ENCODE results near the gene RNPEPL1. TPM values are rescaled to one million over a fixed set of nuclear protein-coding genes. Genes with fewer than 3 reads are reported as not detected.

The RNPEPL1 gene
- total RNA-seq, 1 donor from 2014 or later = 40.5 TPM

GRCh38 chr2:240573516-240574385, 5.5 kb downstream of the RNPEPL1 start:
- TF ChIP-seq CTCF (conservative IDR thresholded peaks at IDR 0.05) = no peak
- H3K36me3 Mint-ChIP-seq = no peaks in the 10 kb centered on the region
- DNase-seq (ENCODE audit: extremely low spot score, unreplicated experiment) = no peak
- H3K27me3 Mint-ChIP-seq = no peaks in the 10 kb centered on the region
- H3K4me1 Mint-ChIP-seq (ENCODE audit: unreplicated experiment) = peaks cover 3% of the 10 kb centered on the region
- no peak overlapping the region for H3K4me3 Mint-ChIP-seq
- H3K9me3 Mint-ChIP-seq = no peaks in the 10 kb centered on the region
- H3K27ac Mint-ChIP-seq = no peak overlapping the region

GRCh38 chr2:240574386-240575100, 6.3 kb downstream of the RNPEPL1 start:
- no peak for DNase-seq (ENCODE audit: extremely low spot score, unreplicated experiment)
- H3K4me1 Mint-ChIP-seq (ENCODE audit: unreplicated experiment) = peaks cover 3% of the 10 kb centered on the region
- TF ChIP-seq CTCF (conservative IDR thresholded peaks at IDR 0.05) = no peak
- no peak overlapping the region for H3K27ac Mint-ChIP-seq
- H3K36me3 Mint-ChIP-seq = no peaks in the 10 kb centered on the region
- H3K9me3 Mint-ChIP-seq = no peaks in the 10 kb centered on the region
- H3K27me3 Mint-ChIP-seq = no peaks in the 10 kb centered on the region
- no peak overlapping the region for H3K4me3 Mint-ChIP-seq

- DNase-seq (ENCODE audit: extremely low spot score, unreplicated experiment) = no peak
- Mint-ChIP-seq H3K36me3 (peaks cover 3% of the 10 kb centered on the region), H3K4me3 (no peak overlapping the region), H3K27me3 (no peaks in the 10 kb centered on the region), H3K27ac (no peak overlapping the region), H3K9me3 (no peaks in the 10 kb centered on the region), H3K4me1 (ENCODE audit: unreplicated experiment) (peaks cover 11% of the 10 kb centered on the region)
- TF ChIP-seq CTCF (conservative IDR thresholded peaks at IDR 0.05) = no peak
Observed at GRCh38 chr2:240575101-240575965, 7.0 kb downstream of the RNPEPL1 start.

GRCh38 chr2:240576036-240576435, 7.8 kb downstream of the RNPEPL1 start:
- DNase-seq (ENCODE audit: extremely low spot score, unreplicated experiment) = no peak
- Mint-ChIP-seq H3K4me1 (ENCODE audit: unreplicated experiment) (peaks cover 17% of the 10 kb centered on the region), H3K27me3 (no peaks in the 10 kb centered on the region), H3K9me3 (no peaks in the 10 kb centered on the region), H3K4me3 (no peak overlapping the region), H3K27ac (no peak overlapping the region), H3K36me3 (peaks cover 10% of the 10 kb centered on the region)
- no peak for TF ChIP-seq CTCF (conservative IDR thresholded peaks at IDR 0.05)

DNA sequence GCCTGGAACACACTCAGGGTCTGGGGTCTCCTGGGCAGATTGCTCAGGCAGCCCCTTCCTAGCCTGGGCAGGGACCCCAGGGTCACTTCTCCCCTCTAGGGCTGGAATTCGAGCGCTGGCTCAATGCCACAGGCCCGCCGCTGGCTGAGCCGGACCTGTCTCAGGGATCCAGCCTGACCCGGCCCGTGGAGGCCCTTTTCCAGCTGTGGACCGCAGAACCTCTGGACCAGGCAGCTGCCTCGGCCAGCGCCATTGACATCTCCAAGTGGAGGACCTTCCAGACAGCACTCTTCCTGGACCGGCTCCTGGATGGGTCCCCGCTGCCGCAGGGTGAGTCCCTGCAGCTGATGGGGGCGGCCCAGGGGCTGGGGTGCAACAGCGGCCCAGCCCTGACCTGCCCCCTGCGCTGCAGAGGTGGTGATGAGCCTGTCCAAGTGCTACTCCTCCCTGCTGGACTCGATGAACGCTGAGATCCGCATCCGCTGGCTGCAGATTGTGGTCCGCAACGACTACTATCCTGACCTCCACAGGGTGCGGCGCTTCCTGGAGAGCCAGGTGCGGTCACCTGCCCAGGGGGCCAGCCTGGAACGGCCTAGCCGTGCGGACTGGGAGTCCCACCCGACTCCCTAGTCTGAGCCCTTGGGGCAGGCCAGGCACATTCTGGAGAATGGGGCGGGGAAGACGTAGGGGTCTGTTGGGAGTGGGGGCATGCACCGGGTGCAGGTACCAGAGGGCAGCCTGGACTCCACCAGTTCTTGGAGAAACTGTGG, 8.3 kb downstream of the RNPEPL1 start:
- H3K9me3 Mint-ChIP-seq = no peaks in the 10 kb centered on the region
- peaks cover 14% of the 10 kb centered on the region for H3K4me1 Mint-ChIP-seq (ENCODE audit: unreplicated experiment)
- no peaks in the 10 kb centered on the region for H3K27me3 Mint-ChIP-seq

More for the DNA sequence above, 8.3 kb downstream of the RNPEPL1 start:
- Mint-ChIP-seq H3K4me3 (no peak overlapping the region), H3K27ac (no peak overlapping the region), H3K36me3 (peaks cover 12% of the 10 kb centered on the region)
- no peak for DNase-seq (ENCODE audit: extremely low spot score, unreplicated experiment)
- no peak for TF ChIP-seq CTCF (conservative IDR thresholded peaks at IDR 0.05)
